ENCODE results near the gene TRIM14. TPM values are rescaled to one million over a fixed set of nuclear protein-coding genes. Genes with fewer than 3 reads are reported as not detected.

The TRIM14 gene
- total RNA-seq, 6 experiments from 2014 or later = 34.6 to 38.2 (median 36.0) TPM

- H3K27me3 Mint-ChIP-seq (ENCODE audit: insufficient read depth) = no peaks in the 10 kb centered on the region
- no peaks in the 10 kb centered on the region for H3K9me3 Mint-ChIP-seq
- TF ChIP-seq CTCF (IDR thresholded peaks at IDR 0.05) = no peak
- H3K36me3 Mint-ChIP-seq (ENCODE audit: low read depth) = peaks cover 43% of the 10 kb centered on the region
- H3K27ac Mint-ChIP-seq = no peak overlapping the region
- no peak for DNase-seq
- no peaks in the 10 kb centered on the region for H3K4me1 Mint-ChIP-seq (ENCODE audit: low read depth)
- H3K4me3 Mint-ChIP-seq = no peak overlapping the region
Measured at GRCh38 chr9:98109052-98109451, 10.0 kb downstream of the TRIM14 start.

- H3K9me3 Mint-ChIP-seq = no peaks in the 10 kb centered on the region
- no peaks in the 10 kb centered on the region for H3K27me3 Mint-ChIP-seq (ENCODE audit: insufficient read depth)
- no peak for TF ChIP-seq CTCF (IDR thresholded peaks at IDR 0.05)
- H3K4me3 Mint-ChIP-seq = no peak overlapping the region
- no peak for DNase-seq
- H3K36me3 Mint-ChIP-seq (ENCODE audit: low read depth) = peaks cover 43% of the 10 kb centered on the region
- no peaks in the 10 kb centered on the region for H3K4me1 Mint-ChIP-seq (ENCODE audit: low read depth)
- H3K27ac Mint-ChIP-seq = no peak overlapping the region
Measured at GRCh38 chr9:98108531-98109031, 10.4 kb downstream of the TRIM14 start.

- peaks cover 43% of the 10 kb centered on the region for H3K36me3 Mint-ChIP-seq (ENCODE audit: low read depth)
- TF ChIP-seq CTCF (IDR thresholded peaks at IDR 0.05) = no peak
- H3K4me1 Mint-ChIP-seq (ENCODE audit: low read depth) = no peaks in the 10 kb centered on the region
- no peaks in the 10 kb centered on the region for H3K9me3 Mint-ChIP-seq
- no peak overlapping the region for H3K27ac Mint-ChIP-seq
- DNase-seq = no peak
- H3K4me3 Mint-ChIP-seq = no peak overlapping the region
- H3K27me3 Mint-ChIP-seq (ENCODE audit: insufficient read depth) = no peaks in the 10 kb centered on the region
Measured at GRCh38 chr9:98107926-98108325, 11.1 kb downstream of the TRIM14 start.

- no peak overlapping the region for H3K4me3 Mint-ChIP-seq
- H3K4me1 Mint-ChIP-seq (ENCODE audit: low read depth) = no peaks in the 10 kb centered on the region
- no peaks in the 10 kb centered on the region for H3K27me3 Mint-ChIP-seq (ENCODE audit: insufficient read depth)
- no peak for TF ChIP-seq CTCF (IDR thresholded peaks at IDR 0.05)
- no peaks in the 10 kb centered on the region for H3K9me3 Mint-ChIP-seq
- H3K27ac Mint-ChIP-seq = no peak overlapping the region
- H3K36me3 Mint-ChIP-seq (ENCODE audit: low read depth) = peaks cover 29% of the 10 kb centered on the region
- no peak for DNase-seq
Measured at GRCh38 chr9:98105006-98105405, 14.0 kb downstream of the TRIM14 start.

GRCh38 chr9:98104445-98104881 is 14.6 kb downstream of the TRIM14 start:
- Mint-ChIP-seq H3K36me3 (ENCODE audit: low read depth) (peaks cover 24% of the 10 kb centered on the region), H3K9me3 (no peaks in the 10 kb centered on the region), H3K4me3 (no peak overlapping the region), H3K4me1 (ENCODE audit: low read depth) (no peaks in the 10 kb centered on the region), H3K27me3 (ENCODE audit: insufficient read depth) (no peaks in the 10 kb centered on the region), H3K27ac (no peak overlapping the region)
- TF ChIP-seq CTCF (IDR thresholded peaks at IDR 0.05) = no peak
- DNase-seq = no peak

- Mint-ChIP-seq H3K9me3 (no peaks in the 10 kb centered on the region), H3K27me3 (ENCODE audit: insufficient read depth) (peaks cover 1% of the 10 kb centered on the region; the same call in 1 of the 2 replicates), H3K36me3 (ENCODE audit: low read depth) (peaks cover 9% of the 10 kb centered on the region), H3K4me3 (no peak overlapping the region), H3K4me1 (ENCODE audit: low read depth) (no peaks in the 10 kb centered on the region), H3K27ac (no peak overlapping the region)
- no peak for DNase-seq
- no peak for TF ChIP-seq CTCF (IDR thresholded peaks at IDR 0.05)
Measured at GRCh38 chr9:98101868-98102273, 17.2 kb downstream of the TRIM14 start.

Data from HFFc6 (cell line).